ENCODE measurements around the gene SEMA5B. TPM values are rescaled to one million over a fixed set of nuclear protein-coding genes. Genes with fewer than 3 reads are reported as not detected.

Gene SEMA5B
- total RNA-seq, 1 experiment from 2014 or later: not detected

GRCh38 chr3:123047062-123047319, 19.4 kb upstream of the SEMA5B start:
- Mint-ChIP-seq H3K4me3 (ENCODE audit: unreplicated experiment) (no peak overlapping the region), H3K4me1 (ENCODE audit: insufficient read depth, unreplicated experiment) (peaks cover 10% of the 10 kb centered on the region), H3K27me3 (ENCODE audit: insufficient read depth, unreplicated experiment) (peaks cover 8% of the 10 kb centered on the region), H3K36me3 (ENCODE audit: insufficient read depth, unreplicated experiment) (no peaks in the 10 kb centered on the region), H3K9me3 (ENCODE audit: unreplicated experiment) (no peaks in the 10 kb centered on the region), H3K27ac (ENCODE audit: low read depth, unreplicated experiment) (no peak overlapping the region)
- intact Hi-C loops (cut with micrococcal nuclease): no loop called here
- no TSS peak for BruUV-seq (replicated peaks)
- TF ChIP-seq CTCF (IDR thresholded peaks at IDR 0.05; ENCODE audit: unreplicated experiment): no peak
- CTCF ChIA-PET: interaction anchor here (0.7 kb wide), 1 partner anchor 17 kb away, joined by 3 read pairs; no protein-coding TSS in a partner anchor
- POLR2A ChIA-PET: no interaction called here
- DNase-seq (ENCODE audit: unreplicated experiment): no peak

- Mint-ChIP-seq H3K27ac (ENCODE audit: low read depth, unreplicated experiment) (no peak overlapping the region), H3K4me1 (ENCODE audit: insufficient read depth, unreplicated experiment) (peaks cover 4% of the 10 kb centered on the region), H3K36me3 (ENCODE audit: insufficient read depth, unreplicated experiment) (no peaks in the 10 kb centered on the region), H3K27me3 (ENCODE audit: insufficient read depth, unreplicated experiment) (peaks cover 13% of the 10 kb centered on the region), H3K4me3 (ENCODE audit: unreplicated experiment) (no peak overlapping the region), H3K9me3 (ENCODE audit: unreplicated experiment) (no peaks in the 10 kb centered on the region)
- POLR2A ChIA-PET: interaction anchor here (0.6 kb wide), 1 partner anchor 664 kb away, joined by 5 read pairs; the partner anchor contains the start of gene MIX23
- BruUV-seq (replicated peaks): no TSS peak
- no peak for TF ChIP-seq CTCF (IDR thresholded peaks at IDR 0.05; ENCODE audit: unreplicated experiment)
- CTCF ChIA-PET: interaction anchor here (0.7 kb wide), 1 partner anchor 17 kb away, joined by 3 read pairs; no protein-coding TSS in a partner anchor
- DNase-seq (ENCODE audit: unreplicated experiment): no peak
- intact Hi-C loops (cut with micrococcal nuclease): no loop called here
Measured at GRCh38 chr3:123046262-123047061, 18.9 kb upstream of the SEMA5B start.

DNA sequence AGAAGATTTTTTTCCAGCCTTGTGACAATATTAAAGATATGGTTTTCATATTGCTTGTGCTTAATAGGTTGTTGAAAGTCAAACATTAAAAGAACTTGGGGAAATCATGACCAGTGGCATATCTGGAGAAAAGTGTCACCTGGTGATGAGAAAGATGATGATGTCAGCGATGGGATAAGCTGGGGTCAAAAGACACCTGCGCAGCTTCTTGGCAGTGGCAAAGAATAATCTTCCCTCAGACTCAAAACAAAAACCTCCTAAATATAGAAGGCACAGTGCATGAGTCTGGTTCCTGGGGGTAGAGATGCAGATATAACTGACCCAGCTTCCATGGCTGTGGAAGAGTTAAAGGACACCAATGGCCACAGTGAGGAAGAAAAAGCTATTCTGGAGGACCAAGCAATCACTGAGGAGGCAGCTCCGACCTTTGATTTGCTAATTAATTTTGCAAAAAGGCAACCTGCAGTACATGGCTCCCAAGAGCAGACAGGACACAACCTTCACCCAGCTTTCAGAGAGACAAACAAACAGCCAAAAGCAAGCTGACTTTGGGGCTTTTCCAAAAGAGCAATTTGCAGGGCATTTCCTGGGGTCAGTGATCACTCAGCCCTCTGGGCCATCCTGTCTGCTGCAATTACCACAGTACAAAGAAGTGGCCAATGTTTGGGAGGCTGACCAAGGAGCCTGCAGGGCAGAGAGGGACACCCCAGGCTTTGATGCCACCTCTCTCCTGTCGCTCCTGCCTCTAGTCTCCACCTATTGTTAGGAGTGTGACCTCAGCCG, 17.6 kb upstream of the SEMA5B start:
- H3K36me3 Mint-ChIP-seq (ENCODE audit: insufficient read depth, unreplicated experiment): no peaks in the 10 kb centered on the region
- H3K27me3 Mint-ChIP-seq (ENCODE audit: insufficient read depth, unreplicated experiment): peaks cover 26% of the 10 kb centered on the region
- no peaks in the 10 kb centered on the region for H3K9me3 Mint-ChIP-seq (ENCODE audit: unreplicated experiment)
- H3K4me3 Mint-ChIP-seq (ENCODE audit: unreplicated experiment): no peak overlapping the region
- no peak overlapping the region for H3K27ac Mint-ChIP-seq (ENCODE audit: low read depth, unreplicated experiment)
- ChIA-PET POLR2A (no interaction called here), CTCF (interaction anchor here (0.6 to 1.1 kb wide), 4 partner anchors 10 to 187 kb away, joined by 3 read pairs; no protein-coding TSS in a partner anchor)
- no peaks in the 10 kb centered on the region for H3K4me1 Mint-ChIP-seq (ENCODE audit: insufficient read depth, unreplicated experiment)
- intact Hi-C loops (cut with micrococcal nuclease): no loop called here
- TF ChIP-seq CTCF (IDR thresholded peaks at IDR 0.05; ENCODE audit: unreplicated experiment): no peak
- BruUV-seq (replicated peaks): no TSS peak
- no peak for DNase-seq (ENCODE audit: unreplicated experiment)

DNA sequence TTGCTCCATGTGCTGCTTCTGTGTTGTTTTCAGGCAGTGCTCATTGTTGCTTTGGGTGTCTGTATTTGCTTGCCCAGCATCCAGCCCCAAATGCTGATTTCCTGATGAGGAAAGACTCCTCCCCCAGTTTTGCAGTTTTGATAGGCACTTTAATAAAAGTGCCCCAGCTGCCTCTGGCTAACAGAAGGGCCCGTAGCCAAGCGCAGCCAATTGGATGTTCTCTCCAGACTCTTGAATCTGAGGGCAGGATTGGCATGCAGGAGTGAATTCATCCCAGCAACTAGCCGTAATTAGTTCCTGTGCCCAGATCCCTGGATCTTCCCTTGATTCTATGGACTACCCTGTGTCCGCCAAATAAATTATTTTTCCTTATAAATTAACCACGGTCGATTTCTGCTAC, 14.8 kb upstream of the SEMA5B start:
- TF ChIP-seq CTCF (IDR thresholded peaks at IDR 0.05; ENCODE audit: unreplicated experiment): no peak
- CTCF ChIA-PET: no interaction called here
- no TSS peak for BruUV-seq (replicated peaks)

More for the DNA sequence above, 14.8 kb upstream of the SEMA5B start:
- Mint-ChIP-seq H3K36me3 (ENCODE audit: insufficient read depth, unreplicated experiment) (no peaks in the 10 kb centered on the region), H3K27me3 (ENCODE audit: insufficient read depth, unreplicated experiment) (peaks cover 41% of the 10 kb centered on the region), H3K4me3 (ENCODE audit: unreplicated experiment) (no peak overlapping the region), H3K27ac (ENCODE audit: low read depth, unreplicated experiment) (no peak overlapping the region), H3K4me1 (ENCODE audit: insufficient read depth, unreplicated experiment) (peaks cover 3% of the 10 kb centered on the region), H3K9me3 (ENCODE audit: unreplicated experiment) (no peaks in the 10 kb centered on the region)
- POLR2A ChIA-PET: no interaction called here
- intact Hi-C loops (cut with micrococcal nuclease): no loop called here
- DNase-seq (ENCODE audit: unreplicated experiment): no peak

All from MCF 10A (cell line).